Measurements from ENCODE around the gene BPIFB1. TPM values are rescaled to one million over a fixed set of nuclear protein-coding genes. Genes with fewer than 3 reads are reported as not detected.

BPIFB1 gene
- total and polyA plus RNA-seq, 9 of the 15 experiments (the other 6 are each of a cell fraction or from before 2014, with no cell fraction given), result not detected

- TF ChIP-seq, protein P1, sequence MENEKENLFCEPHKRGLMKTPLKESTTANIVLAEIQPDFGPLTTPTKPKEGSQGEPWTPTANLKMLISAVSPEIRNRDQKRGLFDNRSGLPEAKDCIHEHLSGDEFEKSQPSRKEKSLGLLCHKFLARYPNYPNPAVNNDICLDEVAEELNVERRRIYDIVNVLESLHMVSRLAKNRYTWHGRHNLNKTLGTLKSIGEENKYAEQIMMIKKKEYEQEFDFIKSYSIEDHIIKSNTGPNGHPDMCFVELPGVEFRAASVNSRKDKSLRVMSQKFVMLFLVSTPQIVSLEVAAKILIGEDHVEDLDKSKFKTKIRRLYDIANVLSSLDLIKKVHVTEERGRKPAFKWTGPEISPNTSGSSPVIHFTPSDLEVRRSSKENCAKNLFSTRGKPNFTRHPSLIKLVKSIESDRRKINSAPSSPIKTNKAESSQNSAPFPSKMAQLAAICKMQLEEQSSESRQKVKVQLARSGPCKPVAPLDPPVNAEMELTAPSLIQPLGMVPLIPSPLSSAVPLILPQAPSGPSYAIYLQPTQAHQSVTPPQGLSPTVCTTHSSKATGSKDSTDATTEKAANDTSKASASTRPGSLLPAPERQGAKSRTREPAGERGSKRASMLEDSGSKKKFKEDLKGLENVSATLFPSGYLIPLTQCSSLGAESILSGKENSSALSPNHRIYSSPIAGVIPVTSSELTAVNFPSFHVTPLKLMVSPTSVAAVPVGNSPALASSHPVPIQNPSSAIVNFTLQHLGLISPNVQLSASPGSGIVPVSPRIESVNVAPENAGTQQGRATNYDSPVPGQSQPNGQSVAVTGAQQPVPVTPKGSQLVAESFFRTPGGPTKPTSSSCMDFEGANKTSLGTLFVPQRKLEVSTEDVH (IDR thresholded peaks at IDR 0.05; ENCODE audit: low read depth, partially characterized antibody), result no peak
Measured at GRCh38 chr20:33285861-33286495, 3.0 kb downstream of the BPIFB1 start (continued).

DNA sequence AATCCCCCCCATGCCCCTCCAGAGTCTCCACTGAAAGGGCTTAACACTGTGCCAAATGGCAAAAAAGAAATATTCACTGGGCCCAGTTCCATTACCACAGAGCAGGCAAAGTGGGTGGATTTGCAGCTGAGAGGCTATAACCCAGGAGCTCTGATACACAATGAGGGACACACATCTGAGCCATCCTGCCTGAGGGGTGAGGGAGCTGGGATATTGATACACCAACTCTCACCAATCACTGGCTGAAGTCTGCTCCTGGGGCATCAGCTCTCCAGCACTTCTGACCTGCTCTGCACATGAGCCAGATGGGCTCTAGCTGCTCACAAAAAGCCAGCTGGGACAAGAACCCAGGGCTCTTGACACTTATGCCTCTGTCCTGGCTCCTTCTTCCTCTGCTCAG lies 4.9 kb downstream of the BPIFB1 start:
- ChIA-PET CTCF (ENCODE audit: low intra/inter-chr PET ratio) (no interaction called here), POLR2A (interaction anchor here (0.7 to 1.1 kb wide), 4 partner anchors 9 to 123 kb away, joined by 3 to 4 read pairs (median 3); no protein-coding TSS in a partner anchor)
- Histone ChIP-seq H3K79me2 (ENCODE audit: control insufficient read depth, insufficient read depth, low read length) (no peaks in the 10 kb centered on the region), H3K9ac (ENCODE audit: insufficient read depth in 1 of 2, low read depth in 2 of 2, low read length in 2 of 2) (no peak overlapping the region), H3K9me1 (ENCODE audit: control insufficient read depth, insufficient read depth, low read length) (no peaks in the 10 kb centered on the region), H3K4me3 (no peak overlapping the region), H3K4me1 (replicated peaks in 1 of 2; ENCODE audit: control insufficient read depth in 2 of 2, insufficient read depth in 2 of 2, low read length in 2 of 2) (no peaks in the 10 kb centered on the region), H3K36me3 (ENCODE audit: control insufficient read depth, insufficient read depth, low read length) (no peaks in the 10 kb centered on the region), H4K20me1 (replicated peaks; ENCODE audit: control insufficient read depth, insufficient read depth, low read length) (peaks cover 5% of the 10 kb centered on the region; the same call in 1 of the 2 replicates), H3K27ac (ENCODE audit: extremely low read depth, low read depth, low read length) (no peak overlapping the region), H3K9me3 (replicated peaks; ENCODE audit: control insufficient read depth, insufficient read depth, low read depth, low read length) (no peaks in the 10 kb centered on the region), H3K27me3 (ENCODE audit: control insufficient read depth in 2 of 2, insufficient read depth in 2 of 2, low read length in 2 of 2) (peaks cover 8 to 73% of the 10 kb centered on the region in 2 experiments; a peak in 3 of 5 replicates), H2AFZ (ENCODE audit: low read depth, low read length) (no peak overlapping the region), H3K4me2 (ENCODE audit: insufficient read depth, low read length) (no peak overlapping the region)
- ATAC-seq (no peak), DNase-seq (ENCODE audit: extremely low read depth in 1 of 4, low spot score in 3 of 4) (no peak), FAIRE-seq (no peak)
- in situ Hi-C loops (cut with MboI), result no loop called here
- intact Hi-C loops (cut with micrococcal nuclease), result no loop called here
- BruUV-seq (replicated peaks), result no TSS peak
- TF ChIP-seq ZKSCAN3 (CRISPR knock-in tag; IDR thresholded peaks at IDR 0.05) (no peak), GTF2B (IDR thresholded peaks at IDR 0.05; ENCODE audit: extremely low read depth, insufficient read length) (no peak), TAF7 (tag; IDR thresholded peaks at IDR 0.05) (no peak), PHTF2 (CRISPR knock-in tag; IDR thresholded peaks at IDR 0.05) (no peak), ZBTB11 (CRISPR knock-in tag; IDR thresholded peaks at IDR 0.05) (no peak), ETV1 (tag; conservative IDR thresholded peaks at IDR 0.05; ENCODE audit: low read depth) (no peak), JUN (IDR thresholded peaks at IDR 0.05; ENCODE audit: borderline replicate concordance, low read depth, low read length) (no peak), JUN (CRISPR knock-in tag; IDR thresholded peaks at IDR 0.05; ENCODE audit: borderline replicate concordance) (no peak), ZNF707 (CRISPR knock-in tag; conservative IDR thresholded peaks at IDR 0.05) (no peak), FOXJ3 (CRISPR knock-in tag; IDR thresholded peaks at IDR 0.05) (no peak)

Data from K562 (cell line).